DLD1 (cell line): Measurements from ENCODE around the gene PTH2R.

Source experiments
- in situ Hi-C: cut with HindIII; loops from 2 replicates; pipeline ENCODE4 v1.10.0; 2017; ENCODE audit warnings: low sequenced_read_pairs

PTH2R gene, protein sequence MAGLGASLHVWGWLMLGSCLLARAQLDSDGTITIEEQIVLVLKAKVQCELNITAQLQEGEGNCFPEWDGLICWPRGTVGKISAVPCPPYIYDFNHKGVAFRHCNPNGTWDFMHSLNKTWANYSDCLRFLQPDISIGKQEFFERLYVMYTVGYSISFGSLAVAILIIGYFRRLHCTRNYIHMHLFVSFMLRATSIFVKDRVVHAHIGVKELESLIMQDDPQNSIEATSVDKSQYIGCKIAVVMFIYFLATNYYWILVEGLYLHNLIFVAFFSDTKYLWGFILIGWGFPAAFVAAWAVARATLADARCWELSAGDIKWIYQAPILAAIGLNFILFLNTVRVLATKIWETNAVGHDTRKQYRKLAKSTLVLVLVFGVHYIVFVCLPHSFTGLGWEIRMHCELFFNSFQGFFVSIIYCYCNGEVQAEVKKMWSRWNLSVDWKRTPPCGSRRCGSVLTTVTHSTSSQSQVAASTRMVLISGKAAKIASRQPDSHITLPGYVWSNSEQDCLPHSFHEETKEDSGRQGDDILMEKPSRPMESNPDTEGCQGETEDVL

DNA sequence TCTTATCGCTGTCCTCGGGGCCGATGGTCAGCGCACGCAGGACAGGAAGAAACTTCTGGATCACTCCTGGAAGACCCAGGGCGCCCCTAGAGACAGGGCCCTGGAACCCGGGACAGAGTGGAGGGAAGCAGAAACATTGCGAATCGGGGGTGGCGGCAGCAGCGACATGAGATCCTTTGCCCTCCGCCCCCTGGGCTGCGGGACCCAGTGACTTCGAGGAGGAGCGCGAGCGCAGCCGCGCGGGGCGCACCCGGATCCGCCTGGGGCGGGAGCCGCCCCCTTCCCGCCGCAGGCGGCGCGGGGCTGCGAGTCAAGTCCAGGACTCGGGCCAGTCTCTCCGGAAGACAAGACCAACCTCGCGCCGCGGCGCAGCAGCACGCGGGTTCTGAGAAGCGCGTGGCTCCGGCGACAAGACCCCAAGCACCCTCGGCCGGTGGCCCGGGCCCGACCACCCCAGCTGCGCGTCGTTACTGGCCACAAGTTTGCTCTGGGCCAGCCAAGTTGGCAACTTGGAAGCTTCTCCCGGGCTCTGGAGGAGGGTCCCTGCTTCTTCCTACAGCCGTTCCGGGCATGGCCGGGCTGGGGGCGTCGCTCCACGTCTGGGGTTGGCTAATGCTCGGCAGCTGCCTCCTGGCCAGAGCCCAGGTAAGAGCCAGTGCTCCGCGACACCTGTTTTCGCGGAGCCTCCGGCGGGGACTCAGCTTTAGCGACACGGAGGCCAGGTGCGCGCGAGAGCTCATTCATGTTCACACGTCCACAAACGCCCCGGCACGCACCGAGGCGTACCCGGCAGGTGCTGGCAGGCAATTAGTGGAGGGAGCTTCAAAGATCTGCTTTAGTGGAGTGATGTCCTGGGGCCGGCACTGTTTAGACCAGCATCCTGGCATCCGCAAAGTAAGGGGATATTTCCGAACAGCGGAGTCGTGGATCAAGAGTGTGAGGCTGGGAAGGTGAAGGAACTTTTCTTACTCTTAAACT, at the start of gene PTH2R:
Gene PTH2R (plus strand): TSS at position 319 of the 978 bp plus-strand sequence. CDS start 252 bp downstream, at position 571.
- in situ Hi-C loops, result no loop called here

GRCh38 chr2:208356846-208357574, 49.6 kb upstream of the PTH2R start:
- in situ Hi-C loops, result no loop called here

DNA sequence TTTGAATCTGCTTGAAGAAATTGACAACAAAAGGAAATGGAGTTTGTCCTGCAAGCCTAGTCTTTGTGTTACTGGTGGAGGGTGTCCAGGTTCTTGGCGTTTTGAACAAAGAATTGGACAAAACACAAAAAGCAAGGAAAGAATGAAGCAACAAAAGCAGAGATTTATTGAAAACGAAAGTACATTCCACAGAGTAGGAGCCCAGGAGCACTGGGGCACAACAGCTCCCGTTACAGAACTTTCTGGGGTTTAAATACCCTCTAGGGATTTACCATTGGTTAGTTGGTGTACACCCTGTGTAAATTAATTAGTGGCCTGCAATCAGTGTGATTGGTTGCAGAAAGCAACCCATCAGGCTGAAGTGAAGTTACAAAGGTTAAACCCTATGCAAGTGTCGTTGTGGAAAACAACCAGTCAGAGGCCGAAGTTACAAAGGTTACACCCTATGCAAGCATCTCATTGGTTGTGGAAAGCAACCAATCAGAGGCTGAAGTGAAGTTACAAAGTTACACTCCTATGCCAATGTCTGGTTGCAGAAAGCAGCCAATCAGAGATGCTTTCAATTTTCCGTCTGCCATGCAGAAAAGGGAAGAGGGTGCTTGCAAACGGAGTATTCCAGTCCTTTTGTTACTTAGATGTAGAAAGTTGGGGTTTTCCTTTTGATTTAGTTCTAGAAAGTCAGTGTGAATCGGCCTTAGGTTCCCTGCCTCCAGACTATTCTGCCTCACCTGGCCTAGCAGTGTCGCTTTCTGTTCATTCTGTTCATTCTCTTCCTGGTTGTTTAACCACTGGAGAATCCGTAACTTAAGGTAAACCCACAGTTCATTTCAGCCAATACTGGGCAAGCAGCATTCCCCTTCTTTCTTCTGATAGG, 47.6 kb upstream of the PTH2R start:
- in situ Hi-C loops, result no loop called here

DNA sequence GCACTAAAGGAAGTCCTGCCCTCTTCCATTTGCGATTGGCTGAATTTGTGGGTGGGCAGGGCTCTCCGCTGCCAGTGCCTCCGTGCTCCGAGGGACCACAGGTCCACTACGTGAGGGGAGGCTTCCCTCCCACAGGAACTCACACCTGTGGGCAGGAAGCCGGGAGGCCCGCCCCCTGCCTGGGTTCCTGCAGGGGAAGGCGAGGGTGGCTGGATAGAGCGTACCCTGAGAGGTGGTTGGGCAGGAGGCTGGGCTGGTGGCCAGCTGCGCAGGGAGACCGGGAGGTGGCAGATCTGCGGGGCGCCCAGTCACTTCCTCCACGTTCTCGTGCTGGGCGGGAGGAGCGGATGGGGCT, 47.0 kb upstream of the PTH2R start:
- in situ Hi-C loops, result no loop called here

GRCh38 chr2:208360259-208361076, 46.1 kb upstream of the PTH2R start:
- in situ Hi-C loops, result no loop called here

GRCh38 chr2:208361077-208361441, 45.5 kb upstream of the PTH2R start:
- in situ Hi-C loops, result no loop called here

GRCh38 chr2:208363485-208363884, 43.1 kb upstream of the PTH2R start:
- in situ Hi-C loops, result no loop called here

DNA sequence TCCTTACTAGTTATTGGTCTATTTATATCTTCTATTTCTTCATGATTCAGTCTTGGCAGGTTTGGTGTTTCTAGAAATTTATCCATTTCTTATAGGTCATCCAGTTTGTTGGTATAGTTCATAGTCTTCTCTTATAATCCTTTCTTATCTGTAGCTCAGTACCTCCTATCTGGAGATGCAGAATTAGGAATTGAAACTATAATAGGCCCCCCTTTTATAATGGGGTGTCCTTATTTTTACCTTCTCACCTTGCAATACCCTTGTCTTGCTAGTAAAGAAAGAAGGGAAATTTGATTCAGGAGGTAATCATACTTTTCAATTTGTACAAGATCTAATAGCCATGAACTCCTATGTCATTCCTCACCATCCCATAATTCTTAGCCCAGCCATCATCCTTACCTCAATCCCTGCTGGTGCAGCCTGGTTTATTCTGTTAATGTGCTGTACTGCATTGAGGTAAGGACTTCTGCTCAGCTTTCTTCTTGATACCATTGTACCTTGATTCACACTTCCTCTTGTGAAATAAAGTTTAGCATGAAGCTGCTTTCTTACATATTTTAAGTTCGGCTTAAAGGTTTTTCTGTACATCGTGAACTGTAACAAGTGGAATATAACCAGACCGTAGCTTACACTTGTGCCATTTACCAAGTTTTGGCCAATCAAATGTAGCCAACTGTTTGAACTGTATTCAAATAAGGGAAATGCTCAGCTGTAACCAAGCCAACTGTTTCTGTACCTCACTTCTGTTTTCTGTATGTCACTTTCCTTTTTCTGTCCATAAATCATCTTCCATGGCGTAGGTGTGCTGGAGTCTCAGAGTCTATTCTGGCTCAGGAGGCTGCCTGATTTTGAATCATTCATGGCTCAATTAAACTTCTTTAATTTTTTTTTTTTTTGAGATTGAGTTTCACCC, 40.1 kb upstream of the PTH2R start:
- in situ Hi-C loops, result no loop called here

DNA sequence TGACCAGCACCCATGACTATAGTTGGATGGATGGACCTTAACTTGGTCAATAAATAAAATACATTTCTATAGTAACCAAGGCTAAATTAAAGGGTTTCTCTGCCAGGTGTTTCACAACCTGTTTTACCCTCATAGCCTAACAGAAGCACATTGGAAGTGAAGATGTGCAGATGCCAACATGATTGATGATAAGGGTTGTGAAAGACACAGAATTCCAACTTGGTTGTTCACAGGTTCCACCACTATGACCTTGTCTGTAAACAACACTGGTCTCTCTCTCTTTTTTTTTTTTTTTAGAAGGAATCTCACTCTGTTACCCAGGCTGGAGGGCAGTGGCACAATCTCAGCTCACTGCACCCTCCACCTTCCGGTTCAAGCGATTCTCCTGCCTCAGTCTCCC, 37.5 kb upstream of the PTH2R start:
- in situ Hi-C loops, result no loop called here

DNA sequence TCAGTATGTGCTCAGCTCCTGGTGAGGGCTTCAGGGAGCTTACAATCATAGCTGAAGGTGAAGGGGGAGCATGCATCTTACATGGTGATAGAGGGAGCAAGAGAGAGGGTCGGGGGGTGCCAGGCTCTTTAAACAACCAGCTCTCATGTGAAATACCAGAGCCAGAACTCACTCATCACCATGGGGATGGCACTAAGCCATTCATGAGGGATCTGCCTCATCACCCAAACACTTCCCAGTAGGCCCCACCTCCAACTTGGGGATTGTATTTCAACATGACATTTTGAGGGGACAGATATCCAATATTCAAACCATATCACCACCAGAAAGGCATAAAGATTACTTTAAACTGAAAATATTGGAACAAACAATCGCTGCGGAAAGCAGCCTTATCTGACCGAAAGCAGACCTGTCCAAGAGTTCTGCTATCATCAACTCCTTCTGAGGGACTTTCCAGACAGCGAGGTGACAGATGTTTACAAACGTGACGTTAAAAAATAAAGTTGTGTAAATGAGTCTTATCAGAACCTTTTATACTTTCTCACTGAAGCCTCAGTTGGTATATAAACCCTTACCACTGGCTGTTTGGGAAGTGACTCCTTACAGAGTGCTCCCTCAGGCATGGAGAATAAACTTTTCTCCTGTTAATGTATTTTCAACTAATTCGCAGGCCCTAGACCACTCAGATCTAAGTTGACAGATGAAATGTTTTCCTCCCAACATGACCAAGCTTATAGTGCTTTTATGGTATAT, 35.5 kb upstream of the PTH2R start:
- in situ Hi-C loops, result no loop called here

- in situ Hi-C loops, result no loop called here
Observed at GRCh38 chr2:208371634-208371935, 35.0 kb upstream of the PTH2R start.

DNA sequence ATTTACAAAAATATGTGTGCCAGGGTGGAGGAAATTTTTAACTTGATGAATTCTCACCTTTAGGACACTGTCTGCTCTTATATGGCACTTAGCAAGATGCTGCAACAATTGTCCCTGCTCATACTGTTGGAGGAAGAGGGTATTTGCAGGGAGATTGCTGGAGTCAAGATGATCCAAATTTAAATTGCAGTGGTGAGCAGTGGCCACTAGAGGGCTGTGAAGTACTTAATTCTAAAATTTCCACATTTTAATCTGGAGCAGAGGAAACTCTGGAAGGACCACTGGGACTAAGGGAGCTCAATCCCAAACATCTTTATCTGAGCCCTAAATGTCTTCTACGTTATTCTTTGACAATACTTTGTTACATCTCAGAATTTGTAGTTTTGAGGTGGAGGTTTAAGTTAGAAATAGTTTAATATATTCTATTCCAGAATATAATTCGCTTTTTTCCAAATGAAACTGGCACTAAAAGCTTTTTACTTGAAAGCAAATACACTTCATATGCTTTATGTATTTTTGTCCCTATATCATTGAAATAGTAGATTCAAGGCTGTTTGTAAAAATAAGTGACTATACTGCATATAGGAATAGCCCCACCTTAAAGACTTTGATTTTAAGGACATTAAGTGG, 33.0 kb upstream of the PTH2R start:
- in situ Hi-C loops, result no loop called here

DNA sequence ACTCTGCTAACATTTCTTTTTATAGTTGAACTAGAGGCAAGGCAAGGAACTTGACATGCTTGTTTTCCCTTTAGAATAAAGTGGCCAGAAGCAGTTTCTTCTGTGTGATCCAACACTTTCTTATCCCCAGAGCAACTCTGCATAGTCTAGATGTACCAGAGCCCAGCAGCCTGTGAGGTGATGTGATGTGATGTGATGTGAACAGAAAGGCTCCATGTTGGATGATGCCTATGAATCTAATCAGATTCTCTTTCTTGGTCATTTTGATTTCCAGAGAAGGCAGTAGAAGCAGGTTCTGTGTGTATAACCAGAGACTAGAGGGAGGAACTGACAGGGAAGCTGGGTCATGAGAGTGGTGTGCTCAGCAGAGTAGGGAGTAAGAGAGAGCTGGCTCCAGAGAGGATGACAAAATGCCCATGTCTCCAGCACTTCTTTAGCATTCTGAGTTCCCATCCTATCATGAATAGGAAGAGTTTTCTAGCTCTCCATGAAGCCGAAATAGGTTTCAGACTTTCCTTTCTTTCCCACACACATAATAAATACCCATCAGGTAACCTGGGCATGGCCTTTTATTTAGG, 31.0 kb upstream of the PTH2R start:
- in situ Hi-C loops, result loop anchor here (25.0 kb wide), 1 partner anchor 937 kb away; no protein-coding TSS in a partner anchor

DNA sequence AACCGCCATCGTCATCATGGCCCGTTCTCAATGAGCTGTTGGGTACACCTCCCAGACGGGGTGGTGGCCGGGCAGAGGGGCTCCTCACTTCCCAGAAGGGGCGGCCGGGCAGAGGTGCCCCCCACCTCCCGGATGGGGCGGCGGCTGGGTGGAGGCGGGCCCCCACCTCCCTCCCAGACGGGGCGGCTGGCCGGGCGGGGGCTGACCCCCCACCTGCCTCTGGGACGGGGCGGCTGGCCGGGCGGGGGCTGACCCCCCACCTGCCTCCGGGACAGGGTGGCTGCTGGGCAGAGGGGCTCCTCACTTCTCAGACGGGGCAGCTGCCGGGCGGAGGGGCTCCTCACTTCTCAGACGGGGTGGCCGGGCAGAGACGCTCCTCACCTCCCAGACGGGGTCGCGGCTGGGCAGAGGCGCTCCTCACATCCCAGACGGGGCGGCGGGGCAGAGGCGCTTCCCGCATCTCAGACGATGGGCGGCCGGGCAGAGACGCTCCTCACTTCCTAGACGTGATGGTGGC, 29.2 kb upstream of the PTH2R start:
- in situ Hi-C loops, result loop anchor here (25.0 kb wide), 1 partner anchor 935 kb away; no protein-coding TSS in a partner anchor

- in situ Hi-C loops, result loop anchor here (25.0 kb wide), 1 partner anchor 933 kb away; no protein-coding TSS in a partner anchor
Observed at GRCh38 chr2:208379192-208379591, 27.4 kb upstream of the PTH2R start.

DNA sequence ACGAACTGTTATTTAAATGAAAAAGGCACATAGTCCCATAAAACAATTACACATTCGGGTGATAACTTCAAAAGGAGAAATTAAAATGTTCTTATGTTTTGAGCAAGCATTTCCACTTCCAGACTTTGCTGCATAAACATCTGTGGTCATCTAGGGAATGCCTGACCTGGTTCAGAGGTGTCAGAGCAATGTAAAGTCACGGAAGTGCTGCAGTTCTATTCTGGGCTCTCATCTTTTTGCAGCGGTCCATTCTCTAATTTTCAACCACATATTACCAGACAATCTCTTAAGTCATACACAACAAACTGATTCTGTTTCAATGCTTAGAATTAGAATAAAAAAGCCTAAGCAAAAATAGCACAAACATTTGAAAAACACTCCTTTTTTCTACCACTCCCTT, 22.0 kb upstream of the PTH2R start:
- in situ Hi-C loops, result loop anchor here (25.0 kb wide), 1 partner anchor 928 kb away; no protein-coding TSS in a partner anchor
